Right kidney (tissue), 9 donors: ENCODE measurements around the gene NDFIP2.

Experiments used
- DNase-seq: peaks from one replicate; pipeline ENCODE4 v3.0.0-alpha.2; 2016
- long read RNA-seq, 8 donors: transcript quantifications; one replicate each; lab custom pipeline, GENCODE V29; 2026

Gene NDFIP2
- long read RNA-seq, donor 1, full-length matches to known transcripts, result 13 of 18 reads
- long read RNA-seq, donor 1, partial matches to known transcripts, result 5 of 18 reads
- long read RNA-seq, donor 1, other reads (novel, unspliced or antisense), result 0 of 18 reads
- long read RNA-seq, donor 2, full-length matches to known transcripts, result 12 of 12 reads
- long read RNA-seq, donor 2, partial matches to known transcripts, result 0 of 12 reads
- long read RNA-seq, donor 2, other reads (novel, unspliced or antisense), result 0 of 12 reads
- long read RNA-seq, donor 3, full-length matches to known transcripts, result 9 of 9 reads
- long read RNA-seq, donor 3, partial matches to known transcripts, result 0 of 9 reads
- long read RNA-seq, donor 3, other reads (novel, unspliced or antisense), result 0 of 9 reads
- long read RNA-seq, donor 4, full-length matches to known transcripts, result 18 of 18 reads
- long read RNA-seq, donor 4, partial matches to known transcripts, result 0 of 18 reads
- long read RNA-seq, donor 4, other reads (novel, unspliced or antisense), result 0 of 18 reads
- long read RNA-seq, donor 5, full-length matches to known transcripts, result 28 of 33 reads
- long read RNA-seq, donor 5, partial matches to known transcripts, result 5 of 33 reads
- long read RNA-seq, donor 5, other reads (novel, unspliced or antisense), result 0 of 33 reads
- long read RNA-seq, donor 6, full-length matches to known transcripts, result 19 of 35 reads
- long read RNA-seq, donor 6, partial matches to known transcripts, result 16 of 35 reads
- long read RNA-seq, donor 6, other reads (novel, unspliced or antisense), result 0 of 35 reads
- long read RNA-seq, donor 7, full-length matches to known transcripts, result 28 of 28 reads
- long read RNA-seq, donor 7, partial matches to known transcripts, result 0 of 28 reads
- long read RNA-seq, donor 7, other reads (novel, unspliced or antisense), result 0 of 28 reads
- long read RNA-seq, donor 8, full-length matches to known transcripts, result 22 of 22 reads
- long read RNA-seq, donor 8, partial matches to known transcripts, result 0 of 22 reads
- long read RNA-seq, donor 8, other reads (novel, unspliced or antisense), result 0 of 22 reads

GRCh38 chr13:79480954-79481684 lies at the start of gene NDFIP2:
Gene NDFIP2, plus strand, starts transcription at chr13:79481155. Its CDS starts 49 bp downstream, at chr13:79481204.
- peak; percentile 93 for DNase-seq

GRCh38 chr13:79432086-79432485 lies 48.9 kb upstream of the NDFIP2 start:
- no peak for DNase-seq

GRCh38 chr13:79432992-79433391 lies 48.0 kb upstream of the NDFIP2 start:
- DNase-seq, result no peak

GRCh38 chr13:79434556-79434955 lies 46.4 kb upstream of the NDFIP2 start:
- no peak for DNase-seq

DNA sequence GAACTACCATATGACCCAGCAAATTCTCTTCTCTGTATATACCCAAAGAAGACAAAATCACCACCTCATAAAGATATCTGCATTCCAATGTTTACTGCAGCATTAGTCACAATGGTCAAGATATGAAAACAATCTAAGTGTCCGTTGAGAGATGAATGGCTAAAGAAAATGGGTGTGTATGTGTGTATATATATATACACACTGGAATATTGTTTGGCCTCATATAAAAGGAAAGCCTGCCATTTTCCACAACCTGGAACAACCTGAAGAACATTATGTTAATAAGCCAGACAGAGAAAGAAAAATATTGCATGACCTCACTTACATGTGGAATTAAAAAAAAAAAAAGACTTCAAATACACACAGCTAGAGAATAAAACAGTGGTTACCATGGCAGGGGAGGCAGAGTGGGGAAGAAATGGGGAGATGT lies 45.4 kb upstream of the NDFIP2 start:
- DNase-seq, result no peak

GRCh38 chr13:79439275-79439674 lies 41.7 kb upstream of the NDFIP2 start:
- no peak for DNase-seq

- no peak for DNase-seq
These were observed 39.9 kb upstream of the NDFIP2 start for GRCh38 chr13:79440958-79441528.

- DNase-seq, result no peak
These were observed 38.7 kb upstream of the NDFIP2 start for GRCh38 chr13:79442221-79442620.

- DNase-seq, result no peak
These were observed 38.2 kb upstream of the NDFIP2 start for GRCh38 chr13:79442706-79443105.

DNA sequence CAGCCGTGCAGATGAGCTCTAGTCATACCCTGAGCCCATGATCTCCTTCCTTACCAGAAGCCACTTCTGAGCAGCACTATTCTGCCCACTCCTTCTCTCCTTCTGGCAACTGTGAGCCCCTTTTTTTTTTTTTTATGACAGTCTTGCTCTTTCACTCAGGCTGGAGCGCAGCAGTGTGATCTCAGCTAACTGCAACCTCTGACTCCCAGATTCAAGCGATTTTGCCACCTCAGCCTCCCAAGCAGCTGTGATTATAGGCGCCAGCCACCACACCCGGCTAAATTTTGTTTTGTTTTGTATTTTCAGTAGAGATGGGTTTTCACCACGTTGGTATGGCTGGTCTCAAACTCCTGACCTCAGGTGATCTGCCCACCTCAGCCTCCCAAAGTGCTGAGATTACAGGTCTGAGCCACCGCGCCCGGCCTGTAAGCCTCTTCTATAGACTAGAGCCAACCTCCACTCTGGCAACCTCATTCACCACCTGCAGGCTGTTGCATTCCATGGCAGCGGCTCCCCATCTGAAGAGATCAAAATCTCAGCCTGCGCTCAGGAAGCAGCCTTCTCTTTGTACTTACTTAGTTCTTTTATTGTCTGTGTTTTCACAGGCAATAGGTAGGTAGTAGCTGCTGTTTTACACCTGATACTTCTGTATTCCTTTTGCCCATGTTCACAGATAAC lies 34.8 kb upstream of the NDFIP2 start:
- DNase-seq, result no peak

GRCh38 chr13:79447141-79447540 lies 33.8 kb upstream of the NDFIP2 start:
- no peak for DNase-seq

- no peak for DNase-seq
These were observed 33.2 kb upstream of the NDFIP2 start for GRCh38 chr13:79447741-79448140.

DNA sequence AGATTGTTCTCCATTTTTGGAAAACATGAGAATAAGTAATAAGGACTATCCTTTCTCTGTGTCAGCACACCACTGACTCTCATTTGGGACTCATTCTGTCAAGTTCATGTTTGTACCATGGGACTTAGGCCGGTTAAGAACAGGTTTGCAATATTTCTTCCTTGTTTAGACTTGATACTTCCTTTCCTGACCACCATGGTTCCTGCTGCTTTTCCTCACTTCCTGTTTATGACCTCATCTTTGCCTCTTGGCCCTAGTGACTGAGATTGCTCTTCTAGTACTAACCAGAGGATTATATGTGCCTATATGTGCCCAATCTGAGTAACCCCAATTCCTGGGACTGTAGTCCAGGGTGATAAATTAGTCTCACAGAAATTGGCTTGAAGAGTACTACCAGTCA lies 32.5 kb upstream of the NDFIP2 start:
- no peak for DNase-seq

- DNase-seq, result no peak
These were observed 30.8 kb upstream of the NDFIP2 start for GRCh38 chr13:79450110-79450509.

DNA sequence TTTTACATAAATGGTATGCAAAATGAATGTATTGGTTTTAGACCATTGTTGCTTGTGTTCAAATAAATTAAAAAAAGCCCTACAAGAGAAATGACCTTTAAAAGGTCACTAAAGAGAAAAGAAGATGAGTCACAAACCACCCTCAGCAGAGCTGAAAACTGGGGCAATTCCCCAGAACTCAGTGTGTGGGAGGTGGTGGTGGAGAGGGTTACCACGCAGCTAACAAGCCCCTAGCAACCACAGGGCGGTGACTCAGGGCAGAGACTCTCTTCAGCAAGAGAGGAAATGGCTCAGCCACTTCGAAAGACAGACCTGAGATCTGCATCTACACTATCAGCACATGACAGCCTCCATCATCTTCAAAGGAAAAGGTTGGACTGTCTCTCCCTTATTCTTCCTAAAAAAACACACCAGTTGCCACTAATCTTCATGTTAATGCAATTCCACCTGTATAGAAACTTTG lies 29.4 kb upstream of the NDFIP2 start:
- no peak for DNase-seq

DNA sequence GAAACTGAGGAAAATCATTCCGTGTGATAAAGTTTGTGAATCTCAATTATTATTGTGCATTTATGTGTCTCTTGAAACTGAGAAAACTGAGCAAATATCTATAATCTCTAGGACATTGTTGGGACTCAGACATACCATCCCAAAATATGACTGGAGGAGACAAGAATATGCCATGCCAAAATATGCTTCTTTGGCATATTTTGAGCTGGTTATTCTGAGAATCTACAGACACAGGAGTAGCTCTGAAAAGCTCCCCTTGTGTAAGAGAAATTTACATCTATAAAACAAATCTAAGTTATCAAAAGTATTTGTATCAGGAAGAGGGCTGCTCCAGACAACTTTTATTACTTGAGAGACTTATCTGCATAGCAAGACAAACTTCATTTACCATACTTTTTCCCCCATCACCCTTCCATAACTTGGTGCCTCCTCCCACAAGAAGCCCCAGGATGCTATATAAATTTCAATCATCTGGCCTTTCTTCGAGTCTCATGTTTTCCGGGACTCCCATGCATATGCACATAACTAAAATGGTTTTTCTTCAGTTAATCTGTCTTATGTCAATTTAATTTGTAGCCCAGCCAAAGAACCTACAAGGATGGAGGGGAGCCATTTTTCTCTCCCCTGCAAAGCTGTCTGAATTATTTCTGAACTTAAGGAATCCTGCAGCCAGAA lies 28.6 kb upstream of the NDFIP2 start:
- DNase-seq, result no peak

DNA sequence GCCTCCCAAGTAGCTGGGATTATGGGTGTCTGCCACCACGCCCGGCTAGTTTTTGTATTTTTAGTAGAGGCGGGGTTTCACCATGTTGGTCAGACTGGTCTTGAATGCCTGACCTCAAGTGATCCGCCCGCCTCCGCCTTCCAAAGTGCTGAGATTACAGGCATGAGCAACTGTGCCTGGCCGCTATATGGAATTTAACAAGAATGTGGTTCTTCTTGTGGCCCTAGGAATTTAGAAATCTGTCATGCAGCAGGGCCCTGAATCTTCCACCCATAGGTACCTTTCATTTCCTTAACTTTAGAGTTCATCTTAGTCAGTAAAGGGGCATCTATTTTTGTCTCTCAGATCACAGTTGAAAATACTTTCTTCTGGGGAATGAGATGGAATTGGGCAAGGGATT lies 25.6 kb upstream of the NDFIP2 start:
- DNase-seq, result no peak

DNA sequence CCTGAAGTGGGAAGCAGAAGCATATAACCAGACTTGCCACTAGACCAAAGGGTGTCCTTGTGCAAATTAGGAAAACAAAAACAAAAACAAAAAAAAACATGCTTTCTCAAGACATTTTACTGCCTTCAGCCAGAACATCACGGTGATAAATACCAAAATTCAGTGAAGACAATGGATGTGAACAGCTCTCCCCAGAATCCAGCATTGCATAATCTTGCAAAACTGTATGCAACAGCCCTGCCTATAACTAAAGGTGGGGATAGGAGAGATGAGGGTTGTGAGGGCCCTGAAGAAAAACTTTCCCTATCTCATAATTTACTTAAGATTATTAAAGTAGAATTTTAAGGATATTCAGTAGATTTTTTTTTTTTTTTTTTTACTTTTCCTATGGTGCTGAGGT lies 24.9 kb upstream of the NDFIP2 start:
- no peak for DNase-seq

- no peak for DNase-seq
These were observed 24.1 kb upstream of the NDFIP2 start for GRCh38 chr13:79456656-79457365.

DNA sequence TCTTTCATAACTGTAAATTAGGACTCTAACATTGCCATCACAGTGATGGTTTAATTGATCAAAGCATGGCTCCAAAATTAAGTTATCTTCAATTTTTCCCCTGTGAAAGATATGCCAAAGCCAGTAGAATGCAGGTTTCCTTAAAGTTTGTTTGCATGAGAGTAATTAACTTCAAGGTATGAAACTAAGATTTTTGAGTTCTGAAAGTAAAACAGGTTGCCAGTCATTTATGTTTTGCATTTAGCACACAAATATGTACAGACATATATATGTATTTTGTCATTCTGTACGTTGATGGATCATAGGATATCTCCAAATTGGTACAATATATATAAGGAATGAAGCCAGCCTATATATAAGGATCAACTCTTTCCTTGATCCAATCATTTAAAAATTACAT lies 23.6 kb upstream of the NDFIP2 start:
- DNase-seq, result no peak
